ENCODE results near the gene FGD4. TPM values are rescaled to one million over a fixed set of nuclear protein-coding genes. Genes with fewer than 3 reads are reported as not detected.

The FGD4 gene
- total RNA-seq, 6 experiments from 2014 or later, result 1.9 to 5.6 (median 4.8) TPM

DNA sequence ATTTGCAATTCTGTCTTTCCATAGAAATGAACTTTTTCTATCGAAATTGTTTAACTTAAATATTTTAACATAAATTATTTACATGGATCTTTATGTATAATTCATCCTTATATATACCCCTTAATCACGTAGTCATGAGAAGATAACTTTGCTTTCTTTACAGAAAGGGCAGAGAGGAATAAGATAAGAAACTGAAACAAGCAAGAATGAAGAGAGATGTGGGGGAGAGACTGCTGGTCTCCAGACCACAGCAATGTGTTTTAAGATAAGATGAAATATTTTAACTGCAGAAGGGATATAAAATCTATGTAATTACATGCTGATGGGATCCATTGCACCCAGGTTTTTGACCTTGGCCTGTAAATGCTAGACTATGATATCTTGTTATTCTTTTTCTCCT, 245.1 kb downstream of the FGD4 start:
- TF ChIP-seq, protein P1, sequence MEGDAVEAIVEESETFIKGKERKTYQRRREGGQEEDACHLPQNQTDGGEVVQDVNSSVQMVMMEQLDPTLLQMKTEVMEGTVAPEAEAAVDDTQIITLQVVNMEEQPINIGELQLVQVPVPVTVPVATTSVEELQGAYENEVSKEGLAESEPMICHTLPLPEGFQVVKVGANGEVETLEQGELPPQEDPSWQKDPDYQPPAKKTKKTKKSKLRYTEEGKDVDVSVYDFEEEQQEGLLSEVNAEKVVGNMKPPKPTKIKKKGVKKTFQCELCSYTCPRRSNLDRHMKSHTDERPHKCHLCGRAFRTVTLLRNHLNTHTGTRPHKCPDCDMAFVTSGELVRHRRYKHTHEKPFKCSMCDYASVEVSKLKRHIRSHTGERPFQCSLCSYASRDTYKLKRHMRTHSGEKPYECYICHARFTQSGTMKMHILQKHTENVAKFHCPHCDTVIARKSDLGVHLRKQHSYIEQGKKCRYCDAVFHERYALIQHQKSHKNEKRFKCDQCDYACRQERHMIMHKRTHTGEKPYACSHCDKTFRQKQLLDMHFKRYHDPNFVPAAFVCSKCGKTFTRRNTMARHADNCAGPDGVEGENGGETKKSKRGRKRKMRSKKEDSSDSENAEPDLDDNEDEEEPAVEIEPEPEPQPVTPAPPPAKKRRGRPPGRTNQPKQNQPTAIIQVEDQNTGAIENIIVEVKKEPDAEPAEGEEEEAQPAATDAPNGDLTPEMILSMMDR (IDR thresholded peaks at IDR 0.05), result no peak
- Mint-ChIP-seq H3K9me3 (no peaks in the 10 kb centered on the region), H3K27ac (no peak overlapping the region), H3K4me3 (no peak overlapping the region), H3K27me3 (ENCODE audit: insufficient read depth) (no peaks in the 10 kb centered on the region), H3K4me1 (ENCODE audit: low read depth) (peaks cover 4% of the 10 kb centered on the region; the same call in 1 of the 2 replicates), H3K36me3 (ENCODE audit: low read depth) (no peaks in the 10 kb centered on the region)
- DNase-seq, result no peak

DNA sequence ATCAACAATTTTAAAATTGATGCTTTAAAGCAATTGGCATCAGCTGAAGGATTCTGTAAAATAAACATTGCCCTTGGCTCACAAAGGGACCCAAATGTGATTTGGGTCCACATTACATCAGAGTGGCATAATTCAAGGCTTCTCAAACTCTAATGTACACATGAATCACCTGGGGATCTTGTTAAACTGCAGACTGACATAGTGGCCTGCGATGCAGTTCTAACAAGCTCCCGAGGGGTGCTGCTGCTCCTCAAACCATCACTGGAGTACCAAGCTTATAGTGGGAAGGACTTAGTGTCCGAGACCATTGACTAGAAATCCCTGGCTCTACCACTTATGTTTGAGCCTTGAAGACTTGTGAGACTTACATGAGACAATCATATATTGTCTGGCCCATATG, 247.9 kb downstream of the FGD4 start:
- Mint-ChIP-seq H3K27ac (no peak overlapping the region), H3K4me3 (no peak overlapping the region), H3K4me1 (ENCODE audit: low read depth) (peaks cover 13% of the 10 kb centered on the region), H3K36me3 (ENCODE audit: low read depth) (no peaks in the 10 kb centered on the region), H3K27me3 (ENCODE audit: insufficient read depth) (no peaks in the 10 kb centered on the region), H3K9me3 (no peaks in the 10 kb centered on the region)
- TF ChIP-seq, protein P1 (IDR thresholded peaks at IDR 0.05), result no peak
- no peak for DNase-seq

DNA sequence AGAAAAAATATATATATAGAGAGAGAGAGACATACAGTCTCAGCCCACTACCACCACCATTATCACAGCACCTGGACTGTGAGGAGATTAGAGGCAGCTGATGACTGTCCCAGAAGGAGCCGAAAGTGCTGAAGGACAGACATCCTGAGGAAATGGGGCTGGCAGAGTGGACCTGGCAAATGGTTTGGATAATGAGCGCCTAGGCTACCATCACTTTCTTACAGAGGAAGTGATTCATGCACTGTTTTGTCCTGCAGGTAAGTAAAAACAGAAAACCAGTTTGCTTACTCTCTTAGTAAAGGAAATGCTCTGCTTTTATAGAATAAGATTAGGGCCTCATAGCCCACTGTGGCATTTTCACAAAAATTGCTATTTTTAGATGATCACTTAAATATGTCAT, 251.2 kb downstream of the FGD4 start:
- Mint-ChIP-seq H3K27ac (no peak overlapping the region), H3K36me3 (ENCODE audit: low read depth) (no peaks in the 10 kb centered on the region)

DNA sequence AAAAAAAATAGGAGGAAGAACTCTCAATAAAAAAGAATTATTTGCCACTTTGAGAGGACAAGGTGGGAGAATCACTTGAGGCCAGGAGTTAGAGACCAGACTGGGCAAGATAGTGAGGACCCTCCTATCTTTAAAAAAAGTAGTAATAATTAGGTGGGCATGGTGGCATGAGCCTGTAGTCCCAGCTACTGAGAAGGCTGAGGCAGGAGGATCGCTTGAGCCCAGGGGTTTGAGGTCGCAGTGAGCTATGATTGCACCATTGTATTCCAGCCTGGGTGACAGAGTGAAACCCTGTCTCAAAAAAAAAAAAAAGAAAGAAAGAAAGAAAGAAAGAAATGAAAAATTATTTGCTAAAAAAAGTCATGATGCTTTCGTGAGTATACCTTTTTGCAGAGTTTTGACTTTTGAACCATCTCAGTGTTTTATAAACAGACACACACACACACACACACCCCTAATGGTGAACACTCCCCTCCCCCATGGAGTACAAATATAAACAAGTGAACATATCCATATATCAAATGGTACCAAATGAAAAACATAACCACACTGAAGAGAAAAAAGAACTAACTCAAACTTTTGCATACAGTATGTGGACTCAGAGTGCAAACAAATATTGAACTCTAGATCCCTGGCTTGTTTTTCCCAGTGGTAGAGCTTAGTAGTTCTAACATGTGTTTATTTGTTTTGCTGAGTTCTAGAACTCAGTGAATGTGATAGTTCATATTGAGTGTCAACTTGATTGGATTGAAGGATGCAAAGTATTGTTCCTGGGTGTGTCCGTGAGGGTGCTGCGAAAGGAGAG, 252.0 kb downstream of the FGD4 start:
- DNase-seq, result no peak
- H3K9me3 Mint-ChIP-seq, result no peaks in the 10 kb centered on the region
- no peak overlapping the region for H3K4me3 Mint-ChIP-seq
- 0 out of 2 replicates have a peak, but pooled peaks cover 2% of the 10 kb centered on the region for H3K27me3 Mint-ChIP-seq (ENCODE audit: insufficient read depth)
- H3K27ac Mint-ChIP-seq, result no peak overlapping the region
- peaks cover 9% of the 10 kb centered on the region for H3K4me1 Mint-ChIP-seq (ENCODE audit: low read depth)
- TF ChIP-seq, protein P1 (IDR thresholded peaks at IDR 0.05), result no peak
- H3K36me3 Mint-ChIP-seq (ENCODE audit: low read depth), result no peaks in the 10 kb centered on the region

More for the DNA sequence above, 251.2 kb downstream of the FGD4 start:
- Mint-ChIP-seq H3K27me3 (ENCODE audit: insufficient read depth) (0 out of 2 replicates have a peak, but pooled peaks cover 2% of the 10 kb centered on the region), H3K4me1 (ENCODE audit: low read depth) (peaks cover 9% of the 10 kb centered on the region), H3K9me3 (no peaks in the 10 kb centered on the region), H3K4me3 (no peak overlapping the region)
- DNase-seq, result no peak
- TF ChIP-seq, protein P1 (IDR thresholded peaks at IDR 0.05), result no peak

DNA sequence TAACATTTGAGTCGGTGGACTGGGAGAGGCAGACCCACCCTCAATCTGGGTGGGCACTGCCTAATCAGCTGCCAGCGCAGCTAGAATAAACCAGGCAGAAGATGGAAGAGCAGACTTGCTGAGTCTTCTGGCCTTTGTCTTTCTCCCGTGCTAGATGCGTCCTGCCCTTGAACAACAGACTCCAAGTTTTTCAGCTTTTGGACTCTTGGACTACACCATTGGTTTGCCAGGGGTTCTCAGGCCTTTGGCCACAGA, 252.5 kb downstream of the FGD4 start:
- Mint-ChIP-seq H3K27ac (no peak overlapping the region), H3K9me3 (no peaks in the 10 kb centered on the region), H3K36me3 (ENCODE audit: low read depth) (no peaks in the 10 kb centered on the region), H3K4me1 (ENCODE audit: low read depth) (peaks cover 9% of the 10 kb centered on the region), H3K4me3 (no peak overlapping the region), H3K27me3 (ENCODE audit: insufficient read depth) (0 out of 2 replicates have a peak, but pooled peaks cover 2% of the 10 kb centered on the region)
- no peak for DNase-seq
- TF ChIP-seq, protein P1 (IDR thresholded peaks at IDR 0.05), result no peak
